AG09309 (cell line): ENCODE data around the gene CDH13.

Source experiments
- DNase-seq: peaks from one replicate; pipeline ENCODE4 v3.0.0-alpha.2; 2010; ENCODE audit warnings: low read depth
- H3K4me3 ChIP-seq: 2 replicates; pipeline ENCODE4 v1.5.1; 2011; ENCODE audit warnings: mild to moderate bottlenecking, low read depth, low read length, moderate library complexity; ENCODE audit not compliant: control insufficient read depth
- CTCF ChIP-seq: IDR thresholded peaks from 2 replicates; pipeline ENCODE4 v1.5.1; 2011; ENCODE audit warnings: mild to moderate bottlenecking, low read depth, low read length, inconsistent platforms; ENCODE audit not compliant: insufficient read depth, control insufficient read depth; ENCODE audit errors: missing control alignments

The CDH13 gene

GRCh38 chr16:83619381-83620150 lies 992.8 kb downstream of the CDH13 start:
- no peak for DNase-seq
- TF ChIP-seq CTCF = no peak

GRCh38 chr16:83622010-83622409 lies 995.2 kb downstream of the CDH13 start:
- no peak for DNase-seq
- no peak overlapping the region for H3K4me3 ChIP-seq
- no peak for TF ChIP-seq CTCF

More at GRCh38 chr16:83619381-83620150, 992.8 kb downstream of the CDH13 start:
- no peak overlapping the region for H3K4me3 ChIP-seq

- DNase-seq = no peak
- no peak for TF ChIP-seq CTCF
- H3K4me3 ChIP-seq = no peak overlapping the region
Observed at GRCh38 chr16:83623091-83623730, 996.4 kb downstream of the CDH13 start.

GRCh38 chr16:83623892-83624291 lies 997.1 kb downstream of the CDH13 start:
- DNase-seq = no peak
- TF ChIP-seq CTCF = no peak
- no peak overlapping the region for H3K4me3 ChIP-seq

GRCh38 chr16:83624429-83625120 lies 997.8 kb downstream of the CDH13 start:
- DNase-seq = no peak
- H3K4me3 ChIP-seq = no peak overlapping the region
- no peak for TF ChIP-seq CTCF

GRCh38 chr16:83626204-83626603 lies 999.4 kb downstream of the CDH13 start:
- no peak for TF ChIP-seq CTCF
- no peak overlapping the region for H3K4me3 ChIP-seq
- DNase-seq = no peak
